Gastrocnemius medialis (tissue), 4 donors: ENCODE results near the gene CKAP4.

ENCODE experiments used
- CTCF ChIP-seq, 5 experiments: fragments of 450-650 bp in 3 of 5; fragments of 200-600 bp in 2 of 5; sonication (generic) in 2 of 5; IDR thresholded peaks in 4 of 5; conservative IDR thresholded peaks in 1 of 5; 1 replicate in 4 of 5; 2 replicates in 1 of 5; pipeline ENCODE4 v1.5.1; 2016 to 2019; ENCODE audit warnings: antibody characterized with exemption in 5 of 5, mild to moderate bottlenecking in 3 of 5, moderate library complexity in 3 of 5
- POLR2A ChIP-seq, 2 donors: fragments of 450-650 bp; IDR thresholded peaks; one replicate each; pipeline ENCODE4 v1.6.1; 2017; ENCODE audit warnings: antibody characterized with exemption in 2 of 2, mild to moderate bottlenecking in 2 of 2, moderate library complexity in 2 of 2

- TF ChIP-seq CTCF (IDR thresholded peaks at IDR 0.05 in 4 of 5, conservative IDR thresholded peaks at IDR 0.05 in 1 of 5) (no peak), POLR2A (IDR thresholded peaks at IDR 0.05) (no peak)
Measured at GRCh38 chr12:106281804-106282203, 34.0 kb upstream of the CKAP4 start.
